Loucy (cell line): ENCODE measurements around the gene NFKBIB.

Source experiments
- EZH2phosphoT487 ChIP-seq: fragments of 200-600 bp; IDR thresholded peaks from 2 replicates; pipeline ENCODE4 v1.6.1; 2018; ENCODE audit warnings: antibody characterized with exemption, mild to moderate bottlenecking, moderate library complexity, borderline replicate concordance
- TF ChIP-seq, protein P1 (sequence below): fragments of 200-600 bp; sonication (generic); conservative IDR thresholded peaks from 2 replicates; pipeline ENCODE4 v1.5.1; 2014; ENCODE audit warnings: mild to moderate bottlenecking, antibody characterized with exemption, low read length

- TF ChIP-seq EZH2phosphoT487: no peak
- TF ChIP-seq, protein P1, sequence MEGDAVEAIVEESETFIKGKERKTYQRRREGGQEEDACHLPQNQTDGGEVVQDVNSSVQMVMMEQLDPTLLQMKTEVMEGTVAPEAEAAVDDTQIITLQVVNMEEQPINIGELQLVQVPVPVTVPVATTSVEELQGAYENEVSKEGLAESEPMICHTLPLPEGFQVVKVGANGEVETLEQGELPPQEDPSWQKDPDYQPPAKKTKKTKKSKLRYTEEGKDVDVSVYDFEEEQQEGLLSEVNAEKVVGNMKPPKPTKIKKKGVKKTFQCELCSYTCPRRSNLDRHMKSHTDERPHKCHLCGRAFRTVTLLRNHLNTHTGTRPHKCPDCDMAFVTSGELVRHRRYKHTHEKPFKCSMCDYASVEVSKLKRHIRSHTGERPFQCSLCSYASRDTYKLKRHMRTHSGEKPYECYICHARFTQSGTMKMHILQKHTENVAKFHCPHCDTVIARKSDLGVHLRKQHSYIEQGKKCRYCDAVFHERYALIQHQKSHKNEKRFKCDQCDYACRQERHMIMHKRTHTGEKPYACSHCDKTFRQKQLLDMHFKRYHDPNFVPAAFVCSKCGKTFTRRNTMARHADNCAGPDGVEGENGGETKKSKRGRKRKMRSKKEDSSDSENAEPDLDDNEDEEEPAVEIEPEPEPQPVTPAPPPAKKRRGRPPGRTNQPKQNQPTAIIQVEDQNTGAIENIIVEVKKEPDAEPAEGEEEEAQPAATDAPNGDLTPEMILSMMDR: no peak
Observed at GRCh38 chr19:38853214-38853613, 46.6 kb upstream of the NFKBIB start.
